ENCODE data around the gene BCL11B.

The BCL11B gene

GRCh38 chr14:99177046-99177655 lies 94.8 kb downstream of the BCL11B start:
- no peak for DNase-seq

- DNase-seq, result no peak
Observed at GRCh38 chr14:99176156-99176945, 95.6 kb downstream of the BCL11B start.

GRCh38 chr14:99175331-99176155 lies 96.5 kb downstream of the BCL11B start:
- DNase-seq, result no peak

GRCh38 chr14:99174770-99175319 lies 97.2 kb downstream of the BCL11B start:
- DNase-seq, result no peak

- no peak for DNase-seq
Observed at GRCh38 chr14:99174081-99174769, 97.8 kb downstream of the BCL11B start.

GRCh38 chr14:99173506-99173905 lies 98.5 kb downstream of the BCL11B start:
- no peak for DNase-seq

GRCh38 chr14:99173086-99173485 lies 98.9 kb downstream of the BCL11B start:
- DNase-seq, result no peak

GRCh38 chr14:99171396-99171795 lies 100.6 kb downstream of the BCL11B start:
- no peak for DNase-seq

- no peak for DNase-seq
Observed at GRCh38 chr14:99169776-99170356, 102.1 kb downstream of the BCL11B start.

- no peak for DNase-seq
Observed at GRCh38 chr14:99168330-99168729, 103.7 kb downstream of the BCL11B start.

GRCh38 chr14:99166506-99166905 lies 105.5 kb downstream of the BCL11B start:
- no peak for DNase-seq

GRCh38 chr14:99164712-99165111 lies 107.3 kb downstream of the BCL11B start:
- no peak for DNase-seq

- DNase-seq, result no peak
Observed at GRCh38 chr14:99163446-99163845, 108.6 kb downstream of the BCL11B start.

GRCh38 chr14:99159341-99160340 lies 112.4 kb downstream of the BCL11B start:
- no peak for DNase-seq

- DNase-seq, result no peak
Observed at GRCh38 chr14:99158646-99159165, 113.3 kb downstream of the BCL11B start.

GRCh38 chr14:99158150-99158549 lies 113.8 kb downstream of the BCL11B start:
- DNase-seq, result no peak

GRCh38 chr14:99157676-99158075 lies 114.3 kb downstream of the BCL11B start:
- no peak for DNase-seq

GRCh38 chr14:99157246-99157645 lies 114.8 kb downstream of the BCL11B start:
- DNase-seq, result no peak

- no peak for DNase-seq
Observed at GRCh38 chr14:99156814-99157213, 115.2 kb downstream of the BCL11B start.

GRCh38 chr14:99156090-99156425 lies 115.9 kb downstream of the BCL11B start:
- DNase-seq, result no peak
